GM19193 (cell line): Measurements from ENCODE around the gene ADAT2.

Experiments used
- POLR2A ChIP-seq: IDR thresholded peaks from 4 replicates; pipeline ENCODE4 v1.6.1; 2011; ENCODE audit not compliant: insufficient read depth, insufficient read length; ENCODE audit errors: extremely low read depth

Gene ADAT2

DNA sequence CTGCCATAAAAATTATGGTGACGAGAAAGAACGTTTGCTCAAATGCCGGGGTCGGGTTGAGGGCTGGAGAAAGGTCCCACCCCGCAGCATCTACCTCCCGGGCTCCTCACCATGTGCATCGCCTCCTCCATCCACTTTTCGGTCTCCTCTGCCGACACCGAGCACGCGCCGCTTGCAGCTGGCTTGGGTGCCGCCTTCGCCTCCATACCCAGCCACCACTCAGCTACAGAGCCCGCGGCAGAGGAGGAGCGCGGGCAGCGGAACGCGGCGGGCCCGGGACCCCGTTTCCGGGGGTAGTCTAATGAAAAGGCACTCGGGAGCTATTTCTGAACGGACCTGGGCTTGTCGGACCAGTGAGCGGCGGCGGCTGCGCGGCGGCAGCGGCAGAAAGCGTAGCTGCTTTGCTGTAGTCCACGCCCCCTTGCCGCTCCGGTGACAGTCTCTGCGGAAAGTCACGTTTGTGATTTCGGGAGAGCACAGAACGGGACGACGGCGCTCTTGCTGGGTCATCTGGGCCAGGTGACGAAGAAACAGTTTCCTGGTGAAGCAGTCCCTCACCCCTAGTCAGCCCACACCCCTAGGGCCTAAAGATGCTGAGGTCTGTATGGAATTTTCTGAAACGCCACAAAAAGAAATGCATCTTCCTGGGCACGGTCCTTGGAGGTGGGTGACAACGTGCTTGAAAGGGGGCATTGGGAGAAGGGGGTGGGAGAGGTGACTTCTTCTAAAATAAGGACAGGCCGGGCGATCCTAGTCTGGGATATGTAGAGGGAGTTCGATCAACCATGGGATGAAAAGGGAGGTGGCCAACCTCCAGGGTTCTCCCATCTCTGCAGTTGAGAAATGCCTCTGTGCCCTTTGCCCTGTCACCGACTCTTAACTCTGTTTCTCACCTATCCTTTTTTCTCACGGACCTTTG lies at the start of gene ADAT2, which contains the start of gene PEX3:
Gene ADAT2 (minus strand): TSS at position 243 of the 919 bp plus-strand sequence. CDS start 37 bp downstream, at position 206.
Gene PEX3 (plus strand): TSS at position 353 of the 919 bp plus-strand sequence. CDS start 238 bp downstream, at position 591.
- TF ChIP-seq POLR2A, result peak; percentile 85

DNA sequence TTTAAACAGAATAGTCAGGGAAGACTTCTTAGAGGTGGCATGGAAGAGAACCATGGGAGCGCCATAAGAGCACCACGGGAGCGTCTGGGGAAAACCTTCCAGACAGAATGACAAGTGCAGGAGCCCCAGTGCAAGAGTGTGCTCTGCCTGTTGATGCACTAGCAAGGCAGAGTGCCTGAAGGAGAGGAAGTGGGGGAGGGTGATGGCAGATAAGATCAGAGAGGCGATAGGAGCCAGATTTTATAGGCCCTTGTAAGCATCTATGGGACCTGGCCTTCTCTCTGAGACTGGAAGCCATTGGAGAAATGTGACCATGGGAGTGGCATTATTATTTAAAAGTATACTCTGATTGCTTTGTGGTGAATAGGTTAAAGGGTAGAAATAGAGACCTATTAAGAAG lies 47.9 kb upstream of the ADAT2 start:
- TF ChIP-seq POLR2A, result no peak

DNA sequence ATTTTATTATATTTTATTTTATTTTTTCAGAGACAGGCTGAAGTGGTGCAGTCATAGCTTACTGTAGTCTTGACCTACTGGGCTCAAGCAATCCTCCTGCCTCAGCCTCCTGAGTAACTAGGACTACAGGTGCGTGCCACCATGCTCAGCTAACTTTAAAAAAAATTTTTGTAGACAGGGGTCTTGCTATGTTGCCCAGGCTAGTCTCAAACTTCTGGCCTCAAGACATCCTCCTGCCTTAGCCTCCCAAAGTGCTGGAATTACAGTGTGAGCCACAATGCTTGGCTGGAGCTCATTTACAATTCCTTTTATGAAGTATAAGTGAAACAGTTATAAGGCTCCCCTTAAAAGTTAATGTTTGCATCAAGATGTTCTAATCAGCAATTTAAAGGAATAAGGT lies 46.5 kb upstream of the ADAT2 start:
- no peak for TF ChIP-seq POLR2A

DNA sequence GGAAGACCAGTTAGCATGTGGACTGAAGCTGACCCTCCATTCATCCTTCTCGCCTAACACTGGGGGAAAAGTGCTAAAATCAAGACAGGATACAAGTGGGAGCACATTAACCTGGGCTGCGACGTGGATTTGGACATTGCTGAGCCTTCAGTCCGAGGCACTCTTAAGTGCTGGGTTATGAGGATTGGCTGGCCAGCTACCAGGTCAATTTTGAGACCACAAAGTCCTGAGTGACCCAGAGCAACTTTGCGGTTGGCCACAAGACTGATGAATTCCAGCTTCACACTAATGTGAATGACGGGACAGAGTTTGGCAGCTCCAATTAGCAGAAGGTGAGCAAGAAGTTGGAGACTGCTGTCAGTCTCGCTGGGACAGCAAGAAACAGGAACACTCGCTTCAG lies 40.3 kb upstream of the ADAT2 start:
- TF ChIP-seq POLR2A, result no peak

DNA sequence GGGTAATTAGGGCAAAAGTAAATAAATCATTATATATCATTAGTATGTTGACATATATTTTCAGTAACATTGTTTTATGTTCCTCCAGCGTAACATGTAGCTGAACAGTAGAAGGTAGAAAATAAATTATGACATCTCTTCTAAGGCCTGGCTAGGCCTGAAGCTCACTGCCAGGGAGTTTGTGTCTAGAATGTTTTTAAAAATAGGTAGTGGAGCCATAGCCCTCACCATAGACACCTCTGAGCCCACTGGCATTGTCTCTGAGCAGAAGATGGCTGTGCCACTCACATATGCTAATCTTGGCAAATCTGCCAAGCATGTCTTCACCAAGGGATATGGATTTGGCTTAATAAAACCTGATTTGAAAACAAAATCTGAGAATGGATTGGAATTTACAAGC lies 39.7 kb upstream of the ADAT2 start:
- no peak for TF ChIP-seq POLR2A

DNA sequence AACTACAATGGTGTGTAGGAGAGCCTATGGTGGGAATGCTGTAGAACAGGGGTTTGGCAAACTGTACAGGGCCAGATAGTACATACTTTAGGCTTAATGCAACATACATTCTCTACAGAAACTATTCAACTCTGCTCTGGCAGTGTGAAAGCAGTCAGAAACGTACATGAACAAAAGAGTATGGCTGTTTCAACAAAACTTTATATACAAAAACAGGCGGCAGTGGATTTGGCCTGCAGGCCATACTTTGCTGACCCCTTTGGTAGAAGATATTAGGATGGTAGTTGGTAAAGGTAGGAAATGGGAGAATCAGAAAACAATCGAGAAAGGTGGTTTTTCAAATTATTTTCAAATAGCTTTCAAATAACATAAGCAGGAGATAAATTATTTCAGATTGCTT lies 36.3 kb upstream of the ADAT2 start:
- TF ChIP-seq POLR2A, result no peak

DNA sequence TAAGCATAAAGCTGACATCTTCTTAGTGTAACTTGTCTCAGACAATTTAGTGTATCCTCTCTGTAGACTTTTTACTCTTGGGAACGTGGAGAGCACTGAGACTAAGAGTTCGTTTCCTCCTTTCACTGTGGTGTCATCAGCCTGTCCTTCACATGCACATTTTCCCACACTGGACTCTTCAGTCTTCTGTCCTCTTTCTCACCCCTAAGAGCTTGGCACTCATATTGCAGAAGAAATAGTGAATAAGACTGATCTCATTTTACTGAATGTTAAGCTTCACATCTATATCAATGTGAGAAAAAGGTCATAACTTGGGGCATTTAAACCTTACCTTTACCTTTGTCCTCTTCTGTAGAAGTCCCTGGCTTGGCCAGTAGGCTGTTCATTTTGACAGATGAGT lies 35.5 kb upstream of the ADAT2 start:
- no peak for TF ChIP-seq POLR2A

DNA sequence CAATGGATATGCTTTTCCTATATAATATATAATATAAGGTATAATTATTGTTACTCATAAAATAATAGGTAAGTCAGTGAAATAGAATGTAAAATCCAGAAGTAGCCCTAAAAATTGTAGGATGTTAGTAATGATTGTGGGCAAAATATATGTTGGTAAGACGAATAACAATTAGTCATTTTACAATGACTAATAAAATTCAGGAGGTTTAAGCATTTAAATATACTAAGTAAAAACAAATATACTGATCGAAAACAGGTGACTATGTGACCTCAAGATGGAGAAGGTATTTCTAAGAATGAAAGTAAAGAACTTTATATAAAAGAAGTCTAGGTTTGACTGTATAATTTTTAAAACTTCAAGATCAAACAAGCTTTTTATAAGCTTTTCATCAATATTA lies 32.1 kb upstream of the ADAT2 start:
- TF ChIP-seq POLR2A, result no peak

DNA sequence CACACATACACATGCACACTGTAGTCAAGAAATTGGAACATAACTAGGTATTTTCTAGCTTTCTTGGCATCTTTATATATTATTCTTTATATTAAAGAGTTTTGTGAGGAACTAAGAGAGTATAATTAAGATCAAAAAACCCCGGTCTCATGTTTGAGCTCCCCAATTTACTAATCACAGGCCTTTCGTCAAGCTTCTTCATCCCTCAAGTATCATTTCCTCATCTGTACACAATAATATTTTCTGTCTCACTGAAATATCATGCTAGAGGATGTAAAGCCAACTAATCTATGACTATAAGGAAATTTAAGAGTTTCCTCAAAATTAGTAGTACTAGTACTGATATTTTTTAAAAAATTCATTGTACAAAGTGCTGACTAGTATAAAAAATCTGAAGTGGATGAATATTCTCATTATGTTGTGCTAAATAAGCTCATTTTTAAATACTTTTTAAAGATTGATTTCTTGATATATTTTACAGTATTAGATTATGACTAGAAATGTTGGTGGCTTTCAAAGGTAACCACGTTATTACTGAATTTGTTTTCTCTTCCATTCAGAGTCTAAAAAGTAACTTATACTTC lies 28.1 kb upstream of the ADAT2 start:
- TF ChIP-seq POLR2A, result no peak

DNA sequence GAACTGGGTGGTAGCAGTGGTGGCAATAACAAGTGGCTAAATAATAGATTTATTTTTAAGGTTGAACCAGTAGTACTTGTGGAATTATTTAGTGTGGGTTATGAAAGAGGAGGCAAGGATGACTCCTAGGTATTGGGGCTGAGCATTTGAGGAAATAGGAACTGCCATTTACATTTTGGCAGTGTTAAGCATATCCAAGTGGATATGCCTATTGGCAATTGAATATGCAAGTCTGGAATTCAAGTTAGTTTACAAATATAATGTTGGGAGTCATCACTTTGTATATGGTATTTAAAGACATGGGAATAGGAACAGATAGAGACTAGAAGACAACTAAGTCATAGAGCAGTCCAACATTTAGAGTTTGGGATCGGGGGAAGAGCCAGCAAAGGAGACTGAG lies 26.1 kb upstream of the ADAT2 start:
- TF ChIP-seq POLR2A, result no peak

DNA sequence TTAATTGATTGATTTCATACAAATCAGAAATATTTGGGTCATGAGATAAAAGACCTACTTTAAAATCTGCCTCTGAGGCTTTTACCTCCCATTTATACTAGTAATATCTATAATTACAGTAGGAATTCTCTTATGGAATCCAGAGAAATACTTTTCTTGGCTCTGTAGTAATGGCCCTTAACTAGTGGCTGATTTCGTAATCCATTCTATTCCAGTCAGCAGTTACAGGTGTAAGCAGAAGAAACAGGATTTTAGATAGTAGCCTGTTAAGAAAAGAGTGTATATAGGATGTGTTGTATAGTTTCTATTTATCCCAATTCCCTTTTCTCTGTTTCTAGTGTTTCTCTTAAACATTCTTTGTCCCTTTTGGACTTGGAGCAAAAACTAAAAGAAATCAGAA lies 21.3 kb upstream of the ADAT2 start:
- no peak for TF ChIP-seq POLR2A

DNA sequence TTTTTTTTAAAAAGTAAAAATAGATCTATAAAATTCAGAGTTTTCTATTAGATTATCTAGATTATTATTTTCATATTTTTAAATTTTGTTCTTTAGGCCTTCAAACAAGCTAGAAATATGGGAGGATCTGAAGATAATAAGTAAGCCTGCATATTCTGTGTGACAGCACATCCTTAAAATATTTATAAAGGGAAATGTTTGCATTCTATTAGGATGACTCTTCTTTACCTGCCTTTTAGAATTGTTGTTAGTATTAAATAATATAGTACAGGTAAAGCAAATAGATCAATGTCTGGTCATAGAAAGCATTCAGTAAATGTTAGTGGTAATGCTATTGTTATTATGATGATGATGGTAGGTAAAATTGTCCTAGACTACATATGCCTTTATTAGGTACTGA lies 17.5 kb upstream of the ADAT2 start:
- TF ChIP-seq POLR2A, result no peak

DNA sequence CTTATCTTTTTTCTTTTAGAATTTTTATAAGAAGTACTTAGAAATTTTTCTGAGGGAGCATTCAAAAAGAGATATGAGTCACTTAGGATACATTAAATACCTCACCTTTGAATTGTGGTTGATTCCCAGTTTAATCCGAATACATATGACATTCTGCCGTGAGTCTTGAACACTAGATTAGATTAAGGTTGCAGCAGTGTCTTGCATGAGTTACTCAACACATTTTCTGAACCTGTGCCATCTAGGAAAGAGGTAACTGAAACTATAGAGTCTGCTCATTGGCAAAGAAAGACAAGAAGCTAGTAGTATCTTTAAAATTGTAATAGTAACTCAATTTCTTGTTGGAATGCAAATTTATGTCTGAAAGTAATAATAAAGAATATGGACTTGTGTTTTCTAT lies 15.1 kb upstream of the ADAT2 start:
- no peak for TF ChIP-seq POLR2A

DNA sequence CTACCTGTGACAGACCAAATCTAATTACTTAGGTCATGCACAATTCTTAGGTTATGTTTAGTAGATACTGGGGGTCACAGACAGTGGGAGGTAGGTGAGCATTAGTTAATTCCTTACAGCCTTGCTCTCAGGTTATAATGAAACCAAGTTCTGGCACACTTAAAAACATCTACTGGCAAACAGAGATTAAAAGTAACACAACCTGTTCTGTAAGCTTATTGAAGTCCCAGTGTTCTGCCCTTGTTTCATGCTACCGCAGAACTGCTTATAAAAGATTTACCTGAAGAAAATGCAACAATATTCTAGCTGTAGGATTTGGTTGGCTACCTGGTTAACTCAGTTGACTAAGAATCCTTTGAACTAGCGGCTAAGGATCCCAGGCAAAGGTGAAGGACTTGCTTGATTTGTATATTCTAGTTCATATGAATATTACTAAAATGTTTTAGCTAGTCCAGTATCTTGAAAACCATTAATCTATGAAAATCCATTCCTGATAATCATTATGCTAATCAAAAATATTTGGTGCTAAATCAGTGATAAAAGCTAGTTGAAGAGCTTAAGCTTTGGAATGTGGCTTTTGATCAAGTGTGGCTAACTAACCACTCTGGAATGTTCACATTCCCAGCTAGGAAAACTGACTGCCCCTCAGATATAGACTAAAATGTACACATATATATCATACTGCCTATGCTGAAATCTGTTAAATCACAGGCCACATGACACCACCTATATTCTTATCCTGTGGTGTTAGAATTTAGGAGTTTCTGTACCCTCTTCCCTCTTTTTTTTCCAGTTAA lies 7.3 kb upstream of the ADAT2 start:
- no peak for TF ChIP-seq POLR2A

DNA sequence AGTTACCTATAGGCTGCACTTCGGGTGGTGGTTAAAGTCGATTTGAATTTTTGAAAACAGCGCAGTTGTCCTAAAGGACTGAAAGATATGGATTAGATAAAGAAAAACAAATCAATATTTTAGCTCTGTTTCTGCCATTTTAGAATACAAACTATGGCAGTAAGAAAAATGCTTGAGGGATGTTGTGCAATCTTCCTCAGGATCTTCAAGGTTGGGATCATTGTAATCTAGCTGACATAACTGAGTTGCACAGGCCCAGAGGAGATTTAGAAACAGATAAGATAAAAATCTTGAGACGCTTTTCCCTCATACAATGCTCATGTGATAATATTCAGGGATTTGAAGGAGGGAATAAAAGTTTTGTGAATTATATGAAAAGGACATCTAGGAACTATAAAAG lies 1.0 kb upstream of the ADAT2 start:
- no peak for TF ChIP-seq POLR2A
